Neuron (in vitro differentiated cells): Measurements from ENCODE around the gene ZNF385C.

Source experiments
- H2AFZ ChIP-seq: one replicate; pipeline ENCODE4 v1.6.1; 2013; ENCODE audit warnings: low read depth, mild to moderate bottlenecking, inconsistent platforms, low read length, moderate library complexity
- H3K27me3 ChIP-seq: one replicate; pipeline ENCODE4 v1.6.1; 2013; ENCODE audit warnings: low read length; ENCODE audit not compliant: insufficient read depth
- H3K36me3 ChIP-seq: one replicate; pipeline ENCODE4 v1.6.1; 2013; ENCODE audit warnings: low read length; ENCODE audit not compliant: insufficient read depth
- H3K4me1 ChIP-seq: one replicate; pipeline ENCODE4 v1.6.1; 2013; ENCODE audit warnings: low read length; ENCODE audit not compliant: insufficient read depth
- H3K4me3 ChIP-seq: 2 replicates; pipeline ENCODE4 v1.5.1; 2013; ENCODE audit warnings: mild to moderate bottlenecking, low read length, moderate library complexity
- H3K9me3 ChIP-seq: one replicate; pipeline ENCODE4 v1.6.1; 2013; ENCODE audit warnings: low read length

ZNF385C gene

DNA sequence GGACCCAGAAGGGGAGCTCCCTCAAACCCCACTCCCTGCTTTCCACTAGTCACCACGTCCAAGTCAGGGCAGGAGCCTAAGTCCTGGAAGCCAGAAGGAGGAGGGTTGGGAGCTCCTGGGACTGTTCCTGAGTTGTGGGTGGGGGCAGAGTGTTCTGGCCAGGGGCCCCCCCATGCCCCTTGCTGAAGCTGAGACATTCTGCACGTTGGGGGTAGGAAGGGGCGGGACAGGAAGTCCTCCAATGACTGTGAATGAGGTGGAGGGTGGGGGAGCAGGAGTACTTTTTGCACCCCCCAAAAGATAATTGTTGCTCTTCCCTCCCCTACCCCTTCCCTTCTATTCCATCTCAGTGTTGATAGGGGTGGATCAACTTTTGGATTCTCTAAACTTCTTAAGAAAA is 26.5 kb downstream of the ZNF385C start:
- Histone ChIP-seq H3K27me3 (peaks cover 64% of the 10 kb centered on the region), H3K4me1 (no peaks in the 10 kb centered on the region), H3K36me3 (no peaks in the 10 kb centered on the region), H2AFZ (no peak overlapping the region), H3K9me3 (no peaks in the 10 kb centered on the region), H3K4me3 (no peak overlapping the region)

DNA sequence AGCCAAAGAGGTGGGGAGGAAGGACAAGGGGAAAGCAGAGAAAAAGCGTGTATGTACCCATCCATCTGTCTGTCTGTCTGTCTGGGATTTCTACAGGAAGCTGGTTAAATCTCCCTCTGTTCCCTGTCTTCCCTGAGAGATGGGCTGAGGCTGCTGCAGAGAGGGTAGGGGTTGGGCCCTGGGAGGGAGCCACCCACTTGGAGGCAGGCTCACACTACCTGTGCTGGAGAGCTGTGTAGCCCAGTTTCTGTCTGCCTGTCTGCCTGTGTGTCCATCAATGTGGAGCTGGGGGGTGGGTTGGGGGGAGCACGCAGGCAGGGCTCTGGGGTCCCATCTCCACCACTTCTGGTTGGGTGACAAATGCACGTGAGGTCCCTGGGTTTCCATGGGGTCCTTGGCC is 29.3 kb downstream of the ZNF385C start:
- H3K4me3 ChIP-seq = no peak overlapping the region
- H3K36me3 ChIP-seq = no peaks in the 10 kb centered on the region
- no peak overlapping the region for H2AFZ ChIP-seq
- peaks cover 56% of the 10 kb centered on the region for H3K27me3 ChIP-seq
- no peaks in the 10 kb centered on the region for H3K9me3 ChIP-seq
- H3K4me1 ChIP-seq = no peaks in the 10 kb centered on the region

GRCh38 chr17:42067371-42068091 is 30.7 kb downstream of the ZNF385C start:
- H3K9me3 ChIP-seq = no peaks in the 10 kb centered on the region
- no peak overlapping the region for H3K4me3 ChIP-seq
- H3K4me1 ChIP-seq = peaks cover 6% of the 10 kb centered on the region
- no peak overlapping the region for H2AFZ ChIP-seq
- peaks cover 42% of the 10 kb centered on the region for H3K27me3 ChIP-seq
- no peaks in the 10 kb centered on the region for H3K36me3 ChIP-seq

GRCh38 chr17:42065201-42065600 is 33.1 kb downstream of the ZNF385C start:
- Histone ChIP-seq H2AFZ (no peak overlapping the region), H3K36me3 (no peaks in the 10 kb centered on the region), H3K9me3 (no peaks in the 10 kb centered on the region), H3K27me3 (peaks cover 18% of the 10 kb centered on the region), H3K4me1 (peaks cover 6% of the 10 kb centered on the region), H3K4me3 (no peak overlapping the region)

- no peak overlapping the region for H2AFZ ChIP-seq
- H3K4me3 ChIP-seq = no peak overlapping the region
- no peaks in the 10 kb centered on the region for H3K36me3 ChIP-seq
- no peaks in the 10 kb centered on the region for H3K9me3 ChIP-seq
- H3K4me1 ChIP-seq = peaks cover 6% of the 10 kb centered on the region
- peaks cover 2% of the 10 kb centered on the region for H3K27me3 ChIP-seq
These were observed 35.6 kb downstream of the ZNF385C start for GRCh38 chr17:42062681-42063080.

- Histone ChIP-seq H3K9me3 (peaks cover 4% of the 10 kb centered on the region), H2AFZ (no peak overlapping the region), H3K27me3 (peaks cover 2% of the 10 kb centered on the region), H3K4me1 (peaks cover 6% of the 10 kb centered on the region), H3K4me3 (no peak overlapping the region), H3K36me3 (no peaks in the 10 kb centered on the region)
These were observed 36.4 kb downstream of the ZNF385C start for GRCh38 chr17:42061646-42062487.

GRCh38 chr17:42060231-42060630 is 38.0 kb downstream of the ZNF385C start:
- peaks cover 9% of the 10 kb centered on the region for H3K9me3 ChIP-seq
- H3K36me3 ChIP-seq = no peaks in the 10 kb centered on the region
- H3K4me3 ChIP-seq = no peak overlapping the region
- H2AFZ ChIP-seq = no peak overlapping the region
- H3K4me1 ChIP-seq = peaks cover 6% of the 10 kb centered on the region
- peaks cover 2% of the 10 kb centered on the region for H3K27me3 ChIP-seq

DNA sequence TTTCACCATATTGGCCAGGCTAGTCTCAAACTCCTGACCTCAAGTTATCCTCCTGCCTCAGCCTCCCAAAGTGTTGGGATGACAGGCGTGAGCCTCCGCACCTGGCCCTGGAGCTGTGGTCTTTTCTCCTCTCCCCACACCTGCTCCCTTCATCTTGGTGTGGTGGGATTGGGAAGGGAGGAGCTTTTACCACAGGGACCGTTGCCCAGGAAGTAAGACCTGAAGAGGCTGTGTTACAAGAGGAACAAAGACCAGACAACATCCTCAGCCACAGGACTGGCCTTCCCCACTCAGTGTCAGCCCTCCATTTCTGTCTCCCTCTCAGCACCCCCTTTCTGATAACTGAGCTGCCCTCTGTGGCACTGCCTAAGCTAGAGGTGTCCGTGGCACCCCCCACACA is 38.5 kb downstream of the ZNF385C start:
- peaks cover 6% of the 10 kb centered on the region for H3K4me1 ChIP-seq

GRCh38 chr17:42058063-42058462 is 40.2 kb downstream of the ZNF385C start:
- no peak overlapping the region for H3K4me3 ChIP-seq
- H3K27me3 ChIP-seq = peaks cover 14% of the 10 kb centered on the region
- H2AFZ ChIP-seq = no peak overlapping the region
- no peaks in the 10 kb centered on the region for H3K36me3 ChIP-seq
- peaks cover 9% of the 10 kb centered on the region for H3K9me3 ChIP-seq
- H3K4me1 ChIP-seq = peaks cover 3% of the 10 kb centered on the region

More for the DNA sequence above, 38.5 kb downstream of the ZNF385C start:
- Histone ChIP-seq H3K27me3 (peaks cover 2% of the 10 kb centered on the region), H2AFZ (no peak overlapping the region), H3K36me3 (no peaks in the 10 kb centered on the region), H3K4me3 (no peak overlapping the region), H3K9me3 (peaks cover 9% of the 10 kb centered on the region)

GRCh38 chr17:42056635-42057034 is 41.6 kb downstream of the ZNF385C start:
- H3K4me1 ChIP-seq = peaks cover 10% of the 10 kb centered on the region
- no peak overlapping the region for H3K4me3 ChIP-seq
- peaks cover 24% of the 10 kb centered on the region for H3K27me3 ChIP-seq
- H3K36me3 ChIP-seq = no peaks in the 10 kb centered on the region
- no peak overlapping the region for H2AFZ ChIP-seq
- H3K9me3 ChIP-seq = peaks cover 9% of the 10 kb centered on the region

DNA sequence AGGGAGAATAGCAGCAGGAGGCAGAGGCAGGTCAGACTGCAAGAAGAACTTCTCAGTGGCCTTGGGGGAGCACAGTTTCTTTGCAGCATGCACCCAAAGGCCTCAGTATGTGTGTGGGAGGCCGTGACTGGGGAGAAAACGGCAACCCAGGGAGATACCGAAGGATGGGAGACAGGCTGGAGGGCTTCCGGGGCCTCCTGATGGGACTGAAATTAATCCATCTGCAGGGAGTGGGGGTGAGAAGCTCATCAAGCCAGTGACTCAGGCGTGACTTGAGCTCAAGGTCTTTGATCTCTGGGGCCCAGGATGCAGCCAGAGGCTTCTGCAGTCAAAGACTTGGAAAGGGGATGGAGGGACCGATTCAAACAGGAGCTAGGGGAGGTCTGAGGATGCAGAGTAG is 42.8 kb downstream of the ZNF385C start:
- peaks cover 24% of the 10 kb centered on the region for H3K27me3 ChIP-seq
- H2AFZ ChIP-seq = no peak overlapping the region
- peaks cover 10% of the 10 kb centered on the region for H3K4me1 ChIP-seq
- H3K9me3 ChIP-seq = peaks cover 9% of the 10 kb centered on the region
- H3K4me3 ChIP-seq = no peak overlapping the region
- H3K36me3 ChIP-seq = no peaks in the 10 kb centered on the region

DNA sequence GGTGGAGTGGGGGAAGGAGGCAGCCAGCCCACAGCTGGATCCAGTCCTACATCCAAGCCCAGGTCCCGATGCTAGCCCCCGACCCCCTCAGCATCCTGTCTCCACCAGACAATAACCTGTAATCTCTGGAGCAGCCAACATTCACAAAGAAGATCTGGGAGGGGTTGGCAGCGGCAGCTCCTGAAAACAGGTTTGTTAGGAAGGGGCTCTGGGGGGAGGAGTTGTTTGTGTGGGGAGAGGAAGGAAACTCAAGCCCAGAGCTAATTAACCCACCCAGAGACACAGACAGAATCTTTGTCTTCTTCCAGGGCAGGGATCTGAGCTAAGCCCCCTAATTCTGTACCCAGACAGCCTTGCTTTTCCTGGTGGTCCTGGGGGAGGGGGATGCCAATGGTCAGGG is 43.2 kb downstream of the ZNF385C start:
- Histone ChIP-seq H3K4me1 (peaks cover 10% of the 10 kb centered on the region), H3K4me3 (no peak overlapping the region), H3K9me3 (peaks cover 9% of the 10 kb centered on the region), H2AFZ (no peak overlapping the region), H3K36me3 (no peaks in the 10 kb centered on the region), H3K27me3 (peaks cover 24% of the 10 kb centered on the region)

DNA sequence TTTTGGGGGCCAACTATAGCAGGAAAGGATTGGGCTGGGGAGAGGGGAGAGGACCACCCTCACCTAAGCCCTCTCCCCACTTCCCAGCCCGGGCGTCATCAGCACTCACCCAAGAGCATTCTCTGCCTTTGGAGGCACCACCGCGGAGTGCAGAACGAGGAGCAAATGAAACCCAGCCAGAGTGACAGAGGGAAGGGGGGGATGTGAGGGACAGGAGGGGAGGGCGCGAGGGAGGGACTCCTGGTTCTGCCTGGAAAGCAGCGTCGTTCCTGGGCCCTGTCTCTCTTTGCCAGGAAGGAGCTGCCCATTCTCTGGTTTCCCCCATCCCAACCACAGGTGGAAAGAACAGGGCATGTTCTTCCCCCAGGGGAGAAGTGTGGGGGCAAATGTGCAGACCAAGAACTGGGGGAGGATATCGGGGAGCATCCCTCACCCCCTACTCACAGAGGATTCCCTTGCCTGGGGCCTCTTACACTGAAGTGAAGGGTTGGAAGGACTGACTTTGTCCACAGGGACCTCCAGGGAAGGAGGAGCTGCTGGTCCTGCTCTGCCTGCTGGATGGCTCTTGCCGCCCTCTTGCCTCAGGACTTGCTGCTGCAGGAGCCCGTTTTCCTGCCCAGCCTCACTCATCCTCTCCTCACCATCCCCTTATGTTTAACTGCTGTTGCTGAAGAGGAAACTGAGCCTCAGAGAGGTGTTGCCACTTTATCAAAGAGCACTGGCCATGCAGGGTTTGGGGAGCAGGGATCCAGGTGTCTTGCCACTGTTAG is 44.4 kb downstream of the ZNF385C start:
- H3K27me3 ChIP-seq = peaks cover 22% of the 10 kb centered on the region
- H3K4me3 ChIP-seq = no peak overlapping the region
- H2AFZ ChIP-seq = no peak overlapping the region
- H3K4me1 ChIP-seq = peaks cover 18% of the 10 kb centered on the region
- peaks cover 9% of the 10 kb centered on the region for H3K9me3 ChIP-seq
- no peaks in the 10 kb centered on the region for H3K36me3 ChIP-seq
